ENCODE measurements around the gene LRRC55.

Gene LRRC55

GRCh38 chr11:57181678-57182305 is at the start of gene LRRC55:
LRRC55 (plus strand) TSS chr11:57181953; CDS start chr11:57182023, 70 bp downstream.
- no peak for DNase-seq

- DNase-seq: no peak
Observed at GRCh38 chr11:57133366-57134038, 48.3 kb upstream of the LRRC55 start.

GRCh38 chr11:57134284-57134683 is 47.5 kb upstream of the LRRC55 start:
- no peak for DNase-seq

GRCh38 chr11:57135020-57135751 is 46.6 kb upstream of the LRRC55 start:
- no peak for DNase-seq

GRCh38 chr11:57140568-57140967 is 41.2 kb upstream of the LRRC55 start:
- DNase-seq: no peak

- no peak for DNase-seq
Observed at GRCh38 chr11:57143459-57143858, 38.3 kb upstream of the LRRC55 start.

GRCh38 chr11:57144075-57144474 is 37.7 kb upstream of the LRRC55 start:
- no peak for DNase-seq

GRCh38 chr11:57144531-57145320 is 37.0 kb upstream of the LRRC55 start:
- no peak for DNase-seq

GRCh38 chr11:57146301-57146700 is 35.5 kb upstream of the LRRC55 start:
- no peak for DNase-seq

GRCh38 chr11:57148621-57149020 is 33.1 kb upstream of the LRRC55 start:
- no peak for DNase-seq

GRCh38 chr11:57150454-57150917 is 31.3 kb upstream of the LRRC55 start:
- DNase-seq: no peak

GRCh38 chr11:57152134-57152533 is 29.6 kb upstream of the LRRC55 start:
- no peak for DNase-seq

- DNase-seq: no peak
Observed at GRCh38 chr11:57153448-57153847, 28.3 kb upstream of the LRRC55 start.

- DNase-seq: no peak
Observed at GRCh38 chr11:57154739-57155138, 27.0 kb upstream of the LRRC55 start.

GRCh38 chr11:57155400-57155799 is 26.4 kb upstream of the LRRC55 start:
- DNase-seq: no peak

GRCh38 chr11:57155838-57156607 is 25.7 kb upstream of the LRRC55 start:
- no peak for DNase-seq

GRCh38 chr11:57156928-57157327 is 24.8 kb upstream of the LRRC55 start:
- no peak for DNase-seq

GRCh38 chr11:57157624-57158023 is 24.1 kb upstream of the LRRC55 start:
- DNase-seq: no peak

GRCh38 chr11:57158180-57158579 is 23.6 kb upstream of the LRRC55 start:
- no peak for DNase-seq

- DNase-seq: no peak
Observed at GRCh38 chr11:57158599-57158998, 23.2 kb upstream of the LRRC55 start.

- no peak for DNase-seq
Observed at GRCh38 chr11:57160665-57161064, 21.1 kb upstream of the LRRC55 start.

- DNase-seq: no peak
Observed at GRCh38 chr11:57161351-57161750, 20.4 kb upstream of the LRRC55 start.

All from NCI-H526 treated with DMSO at 0.1 percent for 48 hours (cell line).